Retinal pigment epithelial cell (primary cell): ENCODE data around the gene KRT81.

Source experiments
- DNase-seq: peaks from one replicate; pipeline ENCODE4 v3.0.0-alpha.2; 2010; ENCODE audit warnings: low read depth
- H3K4me3 ChIP-seq: 2 replicates; pipeline ENCODE4 v1.5.1; 2011; ENCODE audit warnings: mild to moderate bottlenecking, low read length, control low read depth, moderate library complexity
- TF ChIP-seq, protein P1 (sequence below): conservative IDR thresholded peaks from 2 replicates; pipeline ENCODE4 v1.5.1; 2011; ENCODE audit warnings: low read depth, low read length, control low read depth, inconsistent platforms

Gene KRT81

DNA sequence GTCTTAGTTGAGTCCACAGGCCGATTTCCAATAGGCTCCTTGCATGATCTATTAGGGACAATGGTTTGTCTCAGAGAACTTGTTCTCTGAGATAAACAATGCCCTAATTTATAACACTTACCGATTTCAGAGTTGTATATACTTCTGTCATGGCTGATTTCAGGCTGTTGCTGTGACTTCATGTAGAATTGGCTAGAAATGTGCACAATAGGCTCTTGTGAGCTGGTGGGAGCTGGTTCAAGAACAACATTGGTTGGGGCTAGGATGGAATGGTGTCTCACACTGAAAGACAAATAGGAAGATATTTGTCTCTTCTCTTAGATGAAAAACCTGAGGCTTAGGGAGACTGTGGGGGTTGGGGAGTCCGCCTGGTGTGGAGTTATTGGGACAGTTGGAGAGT is 23.6 kb downstream of the KRT81 start:
- DNase-seq = no peak
- TF ChIP-seq, protein P1, sequence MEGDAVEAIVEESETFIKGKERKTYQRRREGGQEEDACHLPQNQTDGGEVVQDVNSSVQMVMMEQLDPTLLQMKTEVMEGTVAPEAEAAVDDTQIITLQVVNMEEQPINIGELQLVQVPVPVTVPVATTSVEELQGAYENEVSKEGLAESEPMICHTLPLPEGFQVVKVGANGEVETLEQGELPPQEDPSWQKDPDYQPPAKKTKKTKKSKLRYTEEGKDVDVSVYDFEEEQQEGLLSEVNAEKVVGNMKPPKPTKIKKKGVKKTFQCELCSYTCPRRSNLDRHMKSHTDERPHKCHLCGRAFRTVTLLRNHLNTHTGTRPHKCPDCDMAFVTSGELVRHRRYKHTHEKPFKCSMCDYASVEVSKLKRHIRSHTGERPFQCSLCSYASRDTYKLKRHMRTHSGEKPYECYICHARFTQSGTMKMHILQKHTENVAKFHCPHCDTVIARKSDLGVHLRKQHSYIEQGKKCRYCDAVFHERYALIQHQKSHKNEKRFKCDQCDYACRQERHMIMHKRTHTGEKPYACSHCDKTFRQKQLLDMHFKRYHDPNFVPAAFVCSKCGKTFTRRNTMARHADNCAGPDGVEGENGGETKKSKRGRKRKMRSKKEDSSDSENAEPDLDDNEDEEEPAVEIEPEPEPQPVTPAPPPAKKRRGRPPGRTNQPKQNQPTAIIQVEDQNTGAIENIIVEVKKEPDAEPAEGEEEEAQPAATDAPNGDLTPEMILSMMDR = no peak
- no peak overlapping the region for H3K4me3 ChIP-seq

DNA sequence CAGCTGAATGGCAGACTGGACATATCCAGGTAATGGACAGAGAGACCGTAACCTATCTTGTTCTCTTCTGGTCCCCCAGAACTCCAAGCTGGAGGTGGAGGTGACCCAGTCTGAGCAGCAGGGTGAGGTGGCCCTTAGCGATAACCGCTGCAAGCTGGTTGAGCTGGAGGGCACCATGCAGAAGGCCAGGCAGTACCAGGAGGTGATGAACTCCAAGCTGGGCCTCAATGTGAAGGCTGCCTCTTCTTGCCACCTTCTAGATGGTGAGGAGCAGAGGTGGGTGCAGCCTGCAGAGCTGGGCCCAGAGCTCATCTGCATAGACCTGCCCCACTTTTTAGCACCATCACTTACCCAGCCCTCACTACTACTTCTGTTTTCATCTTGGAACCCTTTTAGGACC is 24.1 kb downstream of the KRT81 start:
- no peak overlapping the region for H3K4me3 ChIP-seq
- TF ChIP-seq, protein P1 = no peak
- no peak for DNase-seq

DNA sequence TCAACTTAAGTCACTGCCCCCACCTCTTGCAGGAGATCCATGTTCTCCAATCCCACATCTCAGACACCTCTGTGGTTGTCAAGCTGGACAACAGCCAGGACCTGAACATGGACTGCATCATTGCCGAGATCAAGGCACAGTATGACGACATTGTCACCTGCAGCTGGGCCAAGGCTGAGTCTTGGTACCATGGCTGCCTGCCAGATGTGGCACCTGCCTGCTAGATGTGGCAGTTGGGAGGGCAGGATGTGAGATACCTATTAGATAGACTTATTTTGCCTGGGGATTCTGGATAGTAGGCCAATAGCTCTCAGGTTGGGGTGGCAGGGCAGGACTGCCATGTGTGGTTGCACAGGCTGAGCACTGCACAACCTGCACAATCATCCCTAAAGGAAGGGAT is 24.8 kb downstream of the KRT81 start:
- DNase-seq = no peak
- H3K4me3 ChIP-seq = no peak overlapping the region
- TF ChIP-seq, protein P1 = no peak

DNA sequence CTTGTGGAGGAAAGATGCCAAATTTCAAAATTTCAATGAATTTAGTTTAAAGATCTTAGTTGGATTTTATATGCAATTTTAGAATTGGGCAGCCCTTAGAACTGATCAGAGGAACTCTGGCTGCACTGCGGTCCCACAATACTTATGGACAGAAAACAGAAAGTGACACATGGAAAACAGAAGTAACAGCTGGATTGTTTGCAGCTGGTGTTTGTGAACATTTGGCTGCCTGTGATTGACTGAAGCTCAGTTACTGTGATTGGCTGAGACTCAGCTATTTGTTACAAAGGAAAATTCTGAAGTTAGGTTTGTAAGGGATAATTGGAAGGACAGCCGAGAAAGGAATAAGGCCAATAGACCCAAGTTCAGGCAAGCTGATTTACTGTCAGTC is 26.9 kb downstream of the KRT81 start:
- no peak for DNase-seq
- TF ChIP-seq, protein P1 = no peak
- no peak overlapping the region for H3K4me3 ChIP-seq

DNA sequence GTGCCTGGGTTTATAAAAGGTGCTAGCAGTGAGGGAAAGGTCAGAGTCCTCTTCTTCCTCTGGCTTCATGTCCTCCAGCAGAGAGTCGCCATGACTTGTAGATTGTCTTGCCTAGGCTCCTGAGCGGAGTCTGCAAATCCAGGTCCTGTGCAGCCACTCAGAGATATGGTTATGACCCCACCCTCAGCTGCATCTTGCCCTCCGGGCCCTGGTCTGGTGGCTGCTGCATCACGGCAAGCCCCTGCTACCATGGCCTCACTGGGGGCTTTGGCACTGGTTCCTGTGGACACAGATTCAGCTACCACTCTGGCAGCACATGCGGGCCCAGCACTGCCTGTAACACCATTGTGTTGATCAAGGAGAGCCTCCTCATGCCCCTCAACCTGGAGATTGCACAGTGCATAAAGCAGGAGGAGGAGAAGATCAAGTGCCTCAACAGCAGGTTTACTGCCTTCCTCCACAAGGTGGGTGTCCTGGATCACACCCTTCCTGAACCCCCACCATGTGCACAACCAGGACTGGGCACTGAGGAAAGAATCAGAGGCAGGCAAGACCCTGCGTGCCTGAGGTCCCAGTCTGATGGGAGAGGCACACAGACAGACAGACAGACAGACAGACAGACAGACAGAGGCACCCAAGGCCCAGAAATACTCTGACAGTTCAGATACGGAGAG is 27.4 kb downstream of the KRT81 start:
- no peak for DNase-seq
- H3K4me3 ChIP-seq = no peak overlapping the region
- TF ChIP-seq, protein P1 = no peak

DNA sequence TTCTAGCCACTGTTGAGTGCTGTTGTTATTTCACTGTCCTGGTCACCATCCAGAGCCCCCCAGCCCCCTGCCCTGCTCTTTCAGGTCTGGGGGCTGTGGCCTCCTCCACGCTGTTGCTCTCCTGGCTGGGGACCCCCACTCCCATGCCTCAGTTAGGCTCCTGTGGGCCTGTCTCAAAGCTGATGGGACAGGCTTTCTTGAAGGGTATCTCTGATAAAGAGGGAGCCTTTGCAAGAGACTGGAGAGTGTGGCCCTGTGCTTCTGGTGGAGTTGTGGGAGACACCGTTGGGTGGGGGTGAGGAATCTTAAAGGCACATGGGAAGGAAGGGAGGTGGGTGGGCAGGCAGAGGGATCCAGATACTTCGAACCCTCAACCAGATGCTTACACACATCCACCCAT is 29.0 kb downstream of the KRT81 start:
- no peak for DNase-seq
- TF ChIP-seq, protein P1 = no peak
- no peak overlapping the region for H3K4me3 ChIP-seq

DNA sequence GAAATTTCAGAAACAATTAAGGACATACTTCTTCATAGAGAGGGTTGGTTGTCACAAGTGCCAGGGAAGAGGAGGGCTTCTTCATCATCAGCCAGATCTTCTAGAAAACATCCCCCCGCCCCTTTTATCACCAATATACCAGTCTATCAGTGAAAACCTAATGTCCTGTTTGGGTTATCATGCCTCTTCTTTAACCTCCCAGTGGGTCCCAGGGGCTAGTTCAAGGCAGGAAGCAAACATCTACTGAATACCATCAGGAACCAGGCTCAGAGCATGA is 30.2 kb downstream of the KRT81 start:
- TF ChIP-seq, protein P1 = no peak
- DNase-seq = no peak
- H3K4me3 ChIP-seq = no peak overlapping the region
